Measurements from ENCODE around the gene NR5A1.

The NR5A1 gene

GRCh38 chr9:124479371-124479770, 27.8 kb downstream of the NR5A1 start:
- no peak for DNase-seq

GRCh38 chr9:124478354-124478753, 28.8 kb downstream of the NR5A1 start:
- DNase-seq = no peak

GRCh38 chr9:124477648-124478285, 29.4 kb downstream of the NR5A1 start:
- no peak for DNase-seq

GRCh38 chr9:124477211-124477647, 30.0 kb downstream of the NR5A1 start:
- no peak for DNase-seq

GRCh38 chr9:124475868-124476690, 31.1 kb downstream of the NR5A1 start:
- no peak for DNase-seq

GRCh38 chr9:124475158-124475867, 31.9 kb downstream of the NR5A1 start:
- no peak for DNase-seq

GRCh38 chr9:124474151-124474550, 33.0 kb downstream of the NR5A1 start:
- no peak for DNase-seq

- no peak for DNase-seq
Measured at GRCh38 chr9:124473310-124473709, 33.9 kb downstream of the NR5A1 start.

- no peak for DNase-seq
Measured at GRCh38 chr9:124472770-124473169, 34.4 kb downstream of the NR5A1 start.

GRCh38 chr9:124471761-124472160, 35.4 kb downstream of the NR5A1 start:
- DNase-seq = no peak

- no peak for DNase-seq
Measured at GRCh38 chr9:124470726-124471125, 36.5 kb downstream of the NR5A1 start.

GRCh38 chr9:124470306-124470705, 36.9 kb downstream of the NR5A1 start:
- no peak for DNase-seq

GRCh38 chr9:124469011-124469832, 38.0 kb downstream of the NR5A1 start:
- DNase-seq = no peak

GRCh38 chr9:124468061-124468740, 39.0 kb downstream of the NR5A1 start:
- no peak for DNase-seq

GRCh38 chr9:124467410-124468060, 39.7 kb downstream of the NR5A1 start:
- DNase-seq = no peak

GRCh38 chr9:124465736-124466135, 41.5 kb downstream of the NR5A1 start:
- DNase-seq = no peak

GRCh38 chr9:124462739-124463138, 44.5 kb downstream of the NR5A1 start:
- no peak for DNase-seq

GRCh38 chr9:124458441-124458840, 48.8 kb downstream of the NR5A1 start:
- DNase-seq = no peak

GRCh38 chr9:124457887-124458431, 49.2 kb downstream of the NR5A1 start:
- no peak for DNase-seq

GRCh38 chr9:124457079-124457886, 49.9 kb downstream of the NR5A1 start:
- DNase-seq = no peak
